Choroid plexus epithelial cell (primary cell): ENCODE data around the gene NOTCH4.
"Not testable (repeated sequence)": the region's sequence is repeated elsewhere in the genome, so short reads cannot be mapped to it uniquely, and the experiment has no call there.

Experiments
- DNase-seq: peaks from one replicate; pipeline ENCODE4 v3.0.0-alpha.2; 2010; ENCODE audit warnings: low read depth
- H3K4me3 ChIP-seq: 2 replicates; pipeline ENCODE4 v1.5.1; 2011; ENCODE audit warnings: low read depth, mild to moderate bottlenecking, control low read depth, low read length, moderate library complexity
- CTCF ChIP-seq: conservative IDR thresholded peaks from 2 replicates; pipeline ENCODE4 v1.5.1; 2011; ENCODE audit warnings: low read depth, mild to moderate bottlenecking, control low read depth, inconsistent platforms, low read length, moderate library complexity

Gene NOTCH4

GRCh38 chr6:32223258-32224235 lies at the start of gene NOTCH4:
TSS of gene NOTCH4 (minus strand) at chr6:32224067. CDS start at chr6:32223928, 139 bp downstream.
- TF ChIP-seq CTCF: no peak
- H3K4me3 ChIP-seq: no peak within 1 kb of the TSS
- DNase-seq: no peak

- H3K4me3 ChIP-seq: no peak overlapping the region
- no peak for DNase-seq
- TF ChIP-seq CTCF: no peak
These were observed 47.6 kb upstream of the NOTCH4 start for GRCh38 chr6:32271429-32271828.

- not testable (repeated sequence) for DNase-seq, H3K4me3 ChIP-seq
These were observed 44.6 kb upstream of the NOTCH4 start for GRCh38 chr6:32268459-32268858.

DNA sequence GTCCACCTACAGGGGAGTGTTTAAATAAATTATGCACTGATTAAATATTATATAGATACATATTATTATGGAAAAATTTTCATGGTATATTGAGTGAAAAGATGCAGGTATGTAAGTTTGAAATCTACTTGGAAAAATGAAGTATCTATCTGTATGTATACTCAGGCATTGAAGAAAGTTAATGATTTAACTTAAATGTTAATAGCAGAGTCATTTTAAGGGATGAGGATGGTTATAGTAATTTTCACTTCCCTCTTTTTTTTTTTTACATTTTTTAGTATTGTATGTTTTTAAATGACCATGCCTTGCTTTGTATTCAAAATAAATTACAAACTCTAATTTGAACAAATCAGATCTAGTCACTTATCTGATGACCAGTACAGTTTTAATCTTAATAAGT lies 43.2 kb upstream of the NOTCH4 start:
- no peak for TF ChIP-seq CTCF
- no peak for DNase-seq
- H3K4me3 ChIP-seq: no peak overlapping the region

- not testable (repeated sequence) for DNase-seq, H3K4me3 ChIP-seq
These were observed 33.4 kb upstream of the NOTCH4 start for GRCh38 chr6:32257262-32257661.

DNA sequence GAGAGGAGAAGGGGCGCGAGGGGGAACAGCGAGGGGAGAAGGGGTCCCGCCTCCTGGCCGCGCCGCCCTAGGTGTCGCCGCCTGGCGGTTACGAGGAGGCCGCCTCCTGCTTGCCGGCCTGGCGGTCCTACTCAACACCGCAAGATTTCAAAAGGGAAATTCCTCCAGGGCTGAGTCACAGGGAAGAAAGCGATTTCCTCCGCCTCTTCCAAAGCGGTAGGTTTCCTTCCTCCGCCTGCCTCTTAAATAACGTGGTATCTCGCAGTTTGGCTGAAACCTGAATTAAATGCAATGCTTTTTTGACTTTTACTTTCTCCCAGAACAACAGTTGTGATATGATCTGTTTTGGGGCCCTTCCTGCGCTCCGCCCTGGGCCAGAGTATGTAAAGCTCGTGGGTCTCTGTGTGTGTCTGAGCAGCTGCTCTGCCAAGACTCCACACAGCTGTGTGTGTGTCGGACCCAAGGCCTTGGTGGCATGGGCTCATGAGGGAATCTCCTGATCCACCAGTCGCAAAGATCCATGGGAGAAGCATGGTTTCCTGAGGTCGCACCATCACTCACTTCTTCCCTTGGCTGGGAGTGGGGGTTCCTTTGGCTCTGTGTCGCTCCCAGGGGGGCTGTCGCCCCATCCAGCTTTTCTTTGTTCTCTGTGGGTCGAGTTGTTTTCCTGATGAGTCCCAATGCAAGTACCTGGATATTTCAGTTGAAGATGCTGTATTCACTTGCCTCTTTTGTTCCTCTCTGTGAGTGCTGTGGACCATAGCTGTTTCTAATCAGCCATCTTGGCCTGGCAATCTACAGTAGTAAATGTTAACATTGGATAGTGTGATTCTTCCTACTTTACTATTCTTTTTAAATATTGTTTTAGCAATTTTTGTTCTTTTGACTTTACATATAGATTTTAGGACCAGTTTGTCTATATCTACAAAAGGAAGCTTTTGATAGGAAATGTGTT lies 31.6 kb upstream of the NOTCH4 start:
- peak; percentile 84 for TF ChIP-seq CTCF
- H3K4me3 ChIP-seq: peak overlapping the region; percentile 54
- peak; percentile 96 for DNase-seq

DNA sequence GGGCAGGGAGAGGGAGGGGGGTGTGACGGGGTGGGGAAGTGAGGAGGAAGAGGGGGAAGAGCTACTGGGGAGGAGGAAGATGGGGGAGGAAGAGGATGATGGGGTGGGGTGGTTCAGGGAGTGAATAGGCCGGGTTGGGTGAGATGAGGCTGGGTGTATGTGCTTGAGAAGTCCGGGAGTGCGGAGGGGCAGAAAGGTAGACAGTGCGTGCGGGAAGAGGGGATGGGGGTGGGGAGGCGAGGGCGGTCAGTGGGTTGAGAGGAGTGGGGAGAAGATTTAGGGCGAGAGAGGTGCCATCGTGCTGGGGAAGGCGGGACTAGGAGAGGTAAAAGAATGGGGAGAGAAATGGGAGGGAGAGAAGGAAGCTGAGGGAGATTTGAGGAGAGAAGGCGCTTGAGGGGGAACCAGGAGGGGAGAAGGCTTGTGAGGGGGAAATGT lies 30.9 kb upstream of the NOTCH4 start:
- no peak for TF ChIP-seq CTCF
- peak overlapping the region; percentile 54 for H3K4me3 ChIP-seq
- DNase-seq: no peak
